GM19397 (cell line): ENCODE results near the gene HOXB6.
A peak's percentile ranks its signal among the peaks of the same experiment; 100 is the strongest.

Experiments
- ATAC-seq: cut with Tn5 transposase; IDR thresholded peaks from one replicate; pipeline ENCODE4 v1.9.1; 2021; ENCODE audit warnings: mild to moderate bottlenecking, moderate library complexity; ENCODE audit not compliant: unreplicated experiment

The HOXB6 gene

GRCh38 chr17:48568499-48569239, 36.1 kb downstream of the HOXB6 start:
- no peak for ATAC-seq

DNA sequence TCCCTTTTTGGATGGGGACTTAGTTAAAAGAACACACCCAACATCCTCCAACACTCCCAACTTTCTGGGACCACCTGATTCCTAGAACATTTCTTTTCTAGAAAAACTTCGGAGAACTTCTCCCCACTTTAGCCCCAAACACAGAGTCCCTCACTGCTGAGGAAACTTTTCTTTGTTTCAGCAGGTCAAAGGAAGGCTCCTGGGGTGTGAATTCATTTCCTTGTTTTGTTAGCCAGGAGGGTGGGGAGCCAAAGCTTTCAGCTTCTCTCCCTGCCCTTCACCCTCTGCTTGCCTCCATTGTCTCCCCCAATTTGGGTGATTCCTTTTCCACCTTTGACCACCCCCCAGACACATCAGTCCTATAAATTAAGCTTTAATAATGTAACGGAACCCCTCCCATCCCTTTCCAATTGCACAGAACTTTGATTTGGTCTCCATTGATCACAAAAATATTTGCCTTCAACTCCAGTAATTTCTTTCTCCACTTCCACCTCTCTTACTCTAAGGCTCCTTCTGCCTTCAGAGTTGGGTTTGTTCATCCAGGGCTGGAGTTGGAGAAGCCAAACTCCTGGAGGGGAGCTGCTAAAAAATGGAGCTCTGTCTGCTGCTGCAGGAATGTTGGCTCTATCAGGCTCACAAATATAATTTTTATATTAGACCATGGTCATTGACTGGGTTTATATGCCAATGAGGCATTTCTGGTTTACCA, 37.0 kb downstream of the HOXB6 start:
- ATAC-seq, result no peak

DNA sequence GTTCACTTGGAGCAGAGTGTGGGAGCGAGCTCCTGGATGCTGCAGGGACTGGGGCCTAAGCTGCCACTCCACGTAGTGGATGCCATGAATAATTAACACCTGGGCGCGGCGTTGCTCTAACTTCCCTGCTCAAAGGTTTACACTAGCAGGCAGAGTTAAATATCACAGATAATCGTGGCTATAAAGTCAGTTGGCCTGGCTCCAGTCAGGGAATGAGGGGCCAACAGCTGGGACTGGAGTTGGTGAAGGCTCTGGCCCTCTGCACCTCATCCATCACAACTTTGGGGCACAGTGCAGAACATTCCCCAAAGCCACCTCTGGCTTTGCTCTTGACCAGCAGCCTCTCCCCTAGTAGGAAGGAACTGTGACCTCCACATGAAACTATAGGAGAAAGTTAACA, 37.6 kb downstream of the HOXB6 start:
- no peak for ATAC-seq

GRCh38 chr17:48566717-48567116, 38.1 kb downstream of the HOXB6 start:
- ATAC-seq, result no peak

- no peak for ATAC-seq
Measured at GRCh38 chr17:48565925-48566710, 38.7 kb downstream of the HOXB6 start.

- ATAC-seq, result no peak
Measured at GRCh38 chr17:48565022-48565554, 39.7 kb downstream of the HOXB6 start.

DNA sequence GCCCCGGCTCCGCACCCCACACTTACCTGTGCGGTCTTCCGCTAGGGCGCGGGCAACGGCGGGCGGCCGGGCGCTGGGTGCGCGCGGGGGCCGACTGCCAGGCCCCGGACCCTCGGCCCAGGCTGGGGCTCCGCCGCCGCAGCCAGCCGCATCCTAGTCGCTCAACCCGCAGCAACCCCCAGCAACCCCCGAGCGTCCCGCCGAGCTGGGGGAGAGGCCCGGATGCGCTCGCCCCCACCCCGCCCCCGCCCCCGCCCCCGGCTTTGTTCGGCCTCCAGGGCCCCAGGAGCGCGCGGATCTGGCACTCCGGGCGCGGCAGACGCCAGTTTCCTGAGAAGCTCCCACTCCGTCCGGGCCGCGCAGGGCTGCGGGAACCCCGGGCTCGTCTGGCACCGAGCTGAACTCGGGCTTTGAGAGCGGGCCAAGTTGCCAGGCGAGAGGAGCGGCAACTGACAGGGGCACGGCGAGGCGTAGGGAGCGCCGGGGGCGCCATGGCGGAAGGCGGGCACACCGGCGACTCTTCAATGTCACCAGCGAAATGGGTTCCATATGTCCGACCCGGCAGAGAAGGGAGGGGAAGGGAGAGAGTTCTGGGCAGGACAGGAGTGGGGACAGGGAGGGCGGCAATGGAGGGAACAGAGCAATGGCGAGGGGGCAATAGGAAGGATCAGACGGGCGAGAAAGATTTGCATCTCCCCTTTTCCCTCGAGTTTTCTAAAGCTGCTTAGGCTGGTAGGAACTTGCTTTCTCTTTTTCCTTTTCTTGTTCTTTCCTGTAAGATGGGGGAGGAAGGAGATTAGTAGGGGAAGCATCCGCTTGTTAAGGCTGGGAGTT, 40.4 kb downstream of the HOXB6 start:
- ATAC-seq, result no peak

GRCh38 chr17:48563867-48564187, 41.0 kb downstream of the HOXB6 start:
- no peak for ATAC-seq

- no peak for ATAC-seq
Measured at GRCh38 chr17:48563385-48563838, 41.4 kb downstream of the HOXB6 start.

DNA sequence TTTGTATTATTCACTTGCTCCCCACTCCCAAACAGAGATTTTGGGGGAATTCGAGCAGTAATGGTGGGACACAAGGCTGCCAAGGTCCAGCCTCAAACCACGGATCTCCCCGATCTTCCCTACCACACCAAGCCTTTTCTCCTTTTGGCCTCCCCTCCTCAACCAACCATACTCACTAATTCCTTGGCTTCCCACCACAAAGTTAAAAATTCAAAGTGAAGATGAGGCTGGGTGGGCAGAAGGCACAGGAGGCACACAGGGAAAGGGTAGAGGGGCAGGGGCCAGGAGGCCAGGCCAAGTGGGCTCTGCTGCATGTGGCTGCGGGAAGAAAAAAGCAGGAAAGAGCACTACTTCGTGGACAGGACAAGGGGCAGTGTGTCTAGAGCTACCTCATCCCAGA, 41.9 kb downstream of the HOXB6 start:
- ATAC-seq, result no peak

GRCh38 chr17:48561884-48562810, 42.6 kb downstream of the HOXB6 start:
- ATAC-seq, result peak; percentile 76

GRCh38 chr17:48559840-48560817, 44.7 kb downstream of the HOXB6 start:
- ATAC-seq, result no peak

- ATAC-seq, result no peak
Measured at GRCh38 chr17:48559122-48559839, 45.5 kb downstream of the HOXB6 start.

GRCh38 chr17:48558831-48559121, 46.0 kb downstream of the HOXB6 start:
- ATAC-seq, result no peak

- ATAC-seq, result no peak
Measured at GRCh38 chr17:48558057-48558830, 46.5 kb downstream of the HOXB6 start.

GRCh38 chr17:48556576-48557401, 48.0 kb downstream of the HOXB6 start:
- ATAC-seq, result no peak
